Glomerular visceral epithelial cell (primary cell): Measurements from ENCODE around the gene USP32.

ENCODE experiments used
- DNase-seq: peaks from one replicate; pipeline ENCODE4 v3.0.0-alpha.2; 2016; ENCODE audit errors: extremely low spot score

USP32 gene

DNA sequence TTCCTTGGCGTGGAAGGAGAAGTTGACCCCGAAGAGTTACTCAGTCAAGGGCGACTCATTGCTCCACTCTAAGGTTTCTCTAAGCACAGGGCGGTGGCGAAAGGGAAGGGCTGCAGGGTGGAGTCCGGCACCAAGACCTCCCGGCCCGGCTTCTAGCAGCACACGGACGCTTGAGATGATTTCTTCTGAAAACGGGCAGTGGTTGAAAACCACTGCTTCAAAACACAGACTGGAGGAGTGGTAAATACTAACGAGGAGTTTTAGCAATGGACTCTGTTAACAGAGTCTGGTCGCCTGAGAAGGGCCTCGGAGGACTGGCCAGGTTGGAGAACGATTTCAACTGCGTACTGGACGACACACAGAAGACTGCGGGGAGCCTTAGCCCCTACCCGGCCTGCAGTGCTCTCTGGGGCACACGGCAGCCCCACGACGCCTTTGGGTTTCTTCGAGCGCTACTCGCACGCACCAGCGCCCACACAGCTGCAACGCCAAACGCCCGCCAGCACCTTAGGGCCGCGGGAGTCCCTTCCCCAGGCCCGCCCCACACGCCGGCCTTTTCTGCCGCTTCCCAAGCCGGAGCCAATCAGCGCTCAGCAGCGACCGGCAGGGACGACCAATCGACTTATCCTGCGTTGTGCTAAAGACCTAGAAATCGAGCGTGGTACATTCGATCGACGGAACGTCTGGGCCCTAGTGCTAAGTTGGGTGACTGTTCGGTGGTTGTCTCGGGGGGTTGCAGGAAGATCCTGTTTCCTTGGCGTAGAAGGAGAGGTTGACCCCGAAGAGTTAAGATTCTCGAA is 256.6 kb downstream of the USP32 start:
- DNase-seq, result peak; percentile 88

DNA sequence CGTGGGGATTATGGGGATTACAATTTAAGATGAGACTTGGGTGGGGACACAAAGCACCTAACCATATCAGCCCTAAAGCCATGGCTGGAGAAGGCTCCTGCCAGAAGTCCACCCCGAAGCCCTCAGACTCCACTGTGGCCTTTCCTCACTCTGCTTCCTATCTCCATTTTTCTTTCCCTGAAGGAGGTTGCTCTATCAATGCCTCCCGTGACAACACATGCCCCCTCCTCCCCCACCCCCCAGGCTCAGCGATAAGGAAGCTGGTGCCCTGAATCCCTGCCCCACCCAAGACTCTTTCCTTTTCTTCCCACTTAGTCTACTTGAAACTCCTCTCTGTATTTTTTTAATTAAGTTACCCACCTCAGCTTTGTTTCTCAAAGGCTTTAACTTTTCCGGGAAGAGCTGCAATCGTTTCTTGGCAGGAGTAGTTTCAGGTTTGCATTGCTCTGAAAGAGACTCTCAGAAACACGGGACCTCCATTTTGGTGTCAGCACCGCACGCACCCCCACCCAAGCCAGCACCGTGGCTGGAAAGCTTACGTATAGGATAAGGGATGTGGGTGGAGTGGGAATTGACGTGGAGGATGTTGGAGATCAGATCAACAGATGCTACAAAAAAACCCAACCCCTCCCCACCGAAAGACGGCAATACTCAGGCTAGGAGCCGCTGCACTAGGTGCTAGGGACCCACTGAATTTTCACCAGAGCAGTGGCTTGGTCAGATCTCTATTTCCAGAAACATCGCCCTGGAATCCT is 257.4 kb downstream of the USP32 start:
- DNase-seq, result peak; percentile 24

DNA sequence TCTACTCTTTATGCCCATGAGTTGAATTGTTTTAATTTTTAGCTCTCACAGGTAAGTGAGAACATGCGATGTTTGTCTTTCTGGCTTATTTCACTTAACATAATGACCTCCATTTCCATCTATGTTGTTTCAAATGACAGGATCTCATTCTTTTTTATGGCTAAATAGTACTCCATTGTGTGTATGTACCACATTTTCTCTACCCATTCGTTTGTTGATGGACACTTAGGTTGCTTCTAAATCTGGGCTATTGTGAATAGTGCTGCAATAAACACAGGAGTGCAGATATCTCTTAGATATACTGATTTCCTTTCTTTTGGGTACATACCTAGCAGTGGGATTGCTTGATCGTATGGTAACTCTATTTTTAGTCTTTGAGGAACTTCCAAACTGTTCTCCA is 261.5 kb downstream of the USP32 start:
- no peak for DNase-seq

DNA sequence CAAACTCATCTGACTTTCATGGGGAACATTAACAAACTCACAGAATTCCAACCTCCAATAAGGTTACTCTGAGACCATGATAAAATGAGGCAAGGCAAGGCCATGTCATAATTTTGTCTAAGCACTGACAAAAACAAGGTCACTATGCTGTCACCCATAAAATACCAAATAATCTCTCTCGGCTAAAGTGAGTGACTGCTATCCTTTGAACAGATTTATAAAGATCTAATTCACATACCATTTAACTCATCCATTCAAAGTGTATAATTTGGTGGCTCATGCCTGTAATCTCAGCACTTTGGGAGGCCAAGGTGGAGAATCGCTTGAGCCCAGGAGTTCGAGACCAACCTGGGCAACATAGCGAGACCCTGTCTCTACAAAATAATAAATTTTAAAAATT is 262.8 kb downstream of the USP32 start:
- no peak for DNase-seq
